Heart right ventricle (tissue), 16 donors: ENCODE results near the gene GDF11. TPM values are rescaled to one million over a fixed set of nuclear protein-coding genes. Genes with fewer than 3 reads are reported as not detected.

Experiments
- ATAC-seq, 8 donors: fragments of 200-7000 bp; cut with Tn5 transposase; one replicate each; pipeline ENCODE4 v1.9.1; 2020; ENCODE audit warnings: mild to moderate bottlenecking in 8 of 8, moderate library complexity in 8 of 8, moderate number of reproducible peaks in 1 of 8
- DNase-seq, 2 donors: peaks; one replicate each; pipeline ENCODE4 v3.0.0-alpha.2; 2020
- H3K27ac ChIP-seq, 10 donors: fragments of 200-600 bp; sonication (generic) in 2 of 10; one replicate each; pipeline versions ENCODE4 v1.5.0 to v1.8.0; 2020 to 2022; ENCODE audit warnings: mild to moderate bottlenecking in 3 of 10
- H3K27me3 ChIP-seq, 7 donors: fragments of 200-600 bp; one replicate each; pipeline ENCODE4 v1.8.0; 2021 to 2022; ENCODE audit warnings: mild to moderate bottlenecking in 2 of 7
- H3K36me3 ChIP-seq, 9 donors: fragments of 200-600 bp; sonication (generic) in 1 of 9; one replicate each; pipeline versions ENCODE4 v1.5.0 to v1.8.0; 2020 to 2022; ENCODE audit warnings: mild to moderate bottlenecking in 2 of 9
- H3K4me1 ChIP-seq, 9 donors: fragments of 200-600 bp; sonication (generic) in 1 of 9; one replicate each; pipeline versions ENCODE4 v1.5.0 to v1.8.0; 2020 to 2022; ENCODE audit warnings: mild to moderate bottlenecking in 4 of 9
- H3K4me3 ChIP-seq, 10 donors: fragments of 200-600 bp; sonication (generic) in 2 of 10; one replicate each; pipeline versions ENCODE4 v1.5.0 to v1.8.0; 2020 to 2022; ENCODE audit warnings: mild to moderate bottlenecking in 7 of 10, moderate library complexity in 2 of 10
- H3K9me3 ChIP-seq, 11 donors: fragments of 200-600 bp in 10 of 11; sonication (generic) in 2 of 11; one replicate each; pipeline versions ENCODE4 v1.5.0 to v1.8.0; 2013 to 2022; ENCODE audit warnings: mild to moderate bottlenecking in 2 of 11, control low read depth in 1 of 11, moderate library complexity in 1 of 11
- CTCF ChIP-seq, 9 donors: fragments of 200-600 bp; sonication (generic) in 2 of 9; IDR thresholded peaks; one replicate each; pipeline versions ENCODE4 v1.5.0 to v1.8.0; 2021 to 2022; ENCODE audit warnings: antibody characterized with exemption in 9 of 9, mild to moderate bottlenecking in 5 of 9, moderate library complexity in 1 of 9
- WGBS, 2 donors: extraction: QIAGEN DNeasy Blood & Tissue Kit; methylation state at CpG; one replicate each; pipeline ENCODE4 v1.1.7; 2013; ENCODE audit warnings: inconsistent platforms in 1 of 2; 5-methylcytosine and 5-hydroxymethylcytosine counted together
- intact Hi-C, 10 donors: fragments of 100-400 bp; cut with DNase I; formaldehyde crosslinking; loops; one replicate each; pipeline versions ENCODE4 v1.11.1 to v1.14.2; 2022
- polyA plus RNA-seq, 2 donors: library from polyadenylated mRNA; stranded (reverse); fragments of 200-250 nt; gene quantifications; one replicate each; pipeline ENCODE4 v1.2.3, GENCODE V29; 2013
- total RNA-seq, 10 donors: library from RNA; stranded (reverse); fragmentation: NEBNext Ultra II Directional in 3 of 10; extraction: Animal tissue kit (Norgen Biotek cat#: 25700) in 3 of 10; gene quantifications; one replicate each; pipeline versions ENCODE4 v1.2.1 to v1.2.4, GENCODE V29; 2021 to 2023
- donor health status: Arrhythmogenic right ventricular cardiomyopathy.
- donor health status: ischemic (EF 13 %, LVEDD 7.1; RV severe dilation, severe dysfunction).
- donor health status: healthy with polysubstance abuse.
- donor health status: DM: no; HTN: yes; CAD: no.
- donor health status: DM: no; HTN: no; CAD: no.
- donor health status: ischemic (EF 25% LVEDD 6.9; RV normal size, moderate dysfunction).
- donor health status: ischemic (EF 25% LVEDD 5.7; RV mildly dilated, moderate dysfunction).
- donor health status: healthy.
- donor health status: DM: yes; HTN: yes; CAD: no.
- donor health status: Ischemic cardiomyopathy.
- donor health status: ischemic (EF 35%, LVEDD 5.7; RV mildly dilated, moderate dysfunction).
- donor health status: nonischemic (EF 11% LVEDD 7.7; RV severe dilation, severe dysfunction).
- donor health status: DM: yes; HTN: yes; CAD: no.
- donor health status: PGD.
- donor health status: ischemic (EF 29% LVEDD 5.4; RV normal size, mild dysfunction).
- donor health status: nonischemic (EF 23%, LVEDD 6.1; RV moderate dilation, normal function).

GDF11 gene
- total and polyA plus RNA-seq, 12 donors, result 3.2 to 17.6 (median 11.7) TPM

GRCh38 chr12:55712700-55713415, 30.1 kb upstream of the GDF11 start:
- intact Hi-C loops, result no loop called here
- Histone ChIP-seq H3K9me3 (no peaks in the 10 kb centered on the region), H3K27ac (peak overlapping the region; percentile 67 to 98 (median 89)), H3K27me3 (no peaks in the 10 kb centered on the region), H3K36me3 (no peaks in the 10 kb centered on the region), H3K4me3 (peak overlapping the region in 8 of 10 donors; percentile 20 to 87 (median 72)), H3K4me1 (peaks cover 18 to 67% (median 56%) of the 10 kb centered on the region in 9 donors)
- WGBS, 2 donors, result 0 to 5% methylated on average over 1 of the region's 1 CpG
- DNase-seq (no peak), ATAC-seq (peak in 2 of 8 donors; percentile 8 to 19)
- no peak for TF ChIP-seq CTCF (IDR thresholded peaks at IDR 0.05)

GRCh38 chr12:55713721-55714120, 29.2 kb upstream of the GDF11 start:
- WGBS, 2 donors, result 43 to 56% methylated on average over 2 of the region's 2 CpGs
- Histone ChIP-seq H3K27me3 (no peaks in the 10 kb centered on the region), H3K9me3 (no peaks in the 10 kb centered on the region), H3K4me3 (peak overlapping the region in 6 of 10 donors; percentile 6 to 87 (median 74)), H3K36me3 (peaks cover 0 to 2% (median 0%) of the 10 kb centered on the region in 9 donors), H3K4me1 (peaks cover 25 to 69% (median 57%) of the 10 kb centered on the region in 9 donors), H3K27ac (peak overlapping the region in 9 of 10 donors; percentile 67 to 98 (median 89))
- no peak for DNase-seq
- ATAC-seq, result no peak
- intact Hi-C loops, result no loop called here
- no peak for TF ChIP-seq CTCF (IDR thresholded peaks at IDR 0.05)

GRCh38 chr12:55715169-55715764, 27.7 kb upstream of the GDF11 start:
- H3K4me1 ChIP-seq, result peaks cover 30 to 75% (median 63%) of the 10 kb centered on the region in 9 donors
- H3K4me3 ChIP-seq, result peak overlapping the region; percentile 44 to 80 (median 70)
- no peak for TF ChIP-seq CTCF (IDR thresholded peaks at IDR 0.05)
- DNase-seq (no peak), ATAC-seq (no peak)
- intact Hi-C loops, result no loop called here
- no peaks in the 10 kb centered on the region for H3K27me3 ChIP-seq
- 62 to 65% methylated on average over 7 of the region's 7 CpGs for WGBS, 2 donors
- H3K9me3 ChIP-seq, result no peaks in the 10 kb centered on the region
- H3K27ac ChIP-seq, result peak overlapping the region; percentile 82 to 97 (median 92)
- H3K36me3 ChIP-seq, result peaks cover 0 to 16% (median 0%) of the 10 kb centered on the region in 9 donors

- no peaks in the 10 kb centered on the region for H3K27me3 ChIP-seq
- DNase-seq, result peak; percentile 91 to 92
- ATAC-seq, result peak; percentile 62 to 83 (median 72)
- peak in 2 of 9 donors; percentile 8 to 10 for TF ChIP-seq CTCF (IDR thresholded peaks at IDR 0.05)
- intact Hi-C loops, result no loop called here
- H3K9me3 ChIP-seq, result no peaks in the 10 kb centered on the region
- H3K4me3 ChIP-seq, result peak within 1 kb of the TSS; percentile 44 to 80 (median 70)
- 1% methylated on average over 40 to 42 of the region's 42 CpGs for WGBS, 2 donors
- H3K27ac ChIP-seq, result peak within 1 kb of the TSS; percentile 82 to 97 (median 92)
- H3K36me3 ChIP-seq, result peaks cover 0 to 19% (median 0%) of the 10 kb centered on the region in 9 donors
- H3K4me1 ChIP-seq, result peaks cover 30 to 83% (median 69%) of the 10 kb centered on the region in 9 donors
Measured at GRCh38 chr12:55715833-55716581, 26.9 kb upstream of the GDF11 start, which contains the start of gene BLOC1S1. BLOC1S1 (plus strand) TSS chr12:55716046; CDS start chr12:55716052, 6 bp downstream.
